Posterior cingulate gyrus (tissue), 11 donors: ENCODE measurements around the gene NAB2.
"Not testable (repeated sequence)": the region's sequence is repeated elsewhere in the genome, so short reads cannot be mapped to it uniquely, and the experiment has no call there.

Experiments used
- DNase-seq, 10 donors: peaks; one replicate each; pipeline versions ENCODE4 v3.0.0 to v3.0.0-alpha.2; 2020 to 2021; ENCODE audit warnings: mixed read lengths in 3 of 10
- intact Hi-C: fragments of 100-400 bp; cut with DNase I; formaldehyde crosslinking; loops from one replicate; pipeline ENCODE4 v1.15.1; 2023

The NAB2 gene, protein sequence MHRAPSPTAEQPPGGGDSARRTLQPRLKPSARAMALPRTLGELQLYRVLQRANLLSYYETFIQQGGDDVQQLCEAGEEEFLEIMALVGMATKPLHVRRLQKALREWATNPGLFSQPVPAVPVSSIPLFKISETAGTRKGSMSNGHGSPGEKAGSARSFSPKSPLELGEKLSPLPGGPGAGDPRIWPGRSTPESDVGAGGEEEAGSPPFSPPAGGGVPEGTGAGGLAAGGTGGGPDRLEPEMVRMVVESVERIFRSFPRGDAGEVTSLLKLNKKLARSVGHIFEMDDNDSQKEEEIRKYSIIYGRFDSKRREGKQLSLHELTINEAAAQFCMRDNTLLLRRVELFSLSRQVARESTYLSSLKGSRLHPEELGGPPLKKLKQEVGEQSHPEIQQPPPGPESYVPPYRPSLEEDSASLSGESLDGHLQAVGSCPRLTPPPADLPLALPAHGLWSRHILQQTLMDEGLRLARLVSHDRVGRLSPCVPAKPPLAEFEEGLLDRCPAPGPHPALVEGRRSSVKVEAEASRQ

DNA sequence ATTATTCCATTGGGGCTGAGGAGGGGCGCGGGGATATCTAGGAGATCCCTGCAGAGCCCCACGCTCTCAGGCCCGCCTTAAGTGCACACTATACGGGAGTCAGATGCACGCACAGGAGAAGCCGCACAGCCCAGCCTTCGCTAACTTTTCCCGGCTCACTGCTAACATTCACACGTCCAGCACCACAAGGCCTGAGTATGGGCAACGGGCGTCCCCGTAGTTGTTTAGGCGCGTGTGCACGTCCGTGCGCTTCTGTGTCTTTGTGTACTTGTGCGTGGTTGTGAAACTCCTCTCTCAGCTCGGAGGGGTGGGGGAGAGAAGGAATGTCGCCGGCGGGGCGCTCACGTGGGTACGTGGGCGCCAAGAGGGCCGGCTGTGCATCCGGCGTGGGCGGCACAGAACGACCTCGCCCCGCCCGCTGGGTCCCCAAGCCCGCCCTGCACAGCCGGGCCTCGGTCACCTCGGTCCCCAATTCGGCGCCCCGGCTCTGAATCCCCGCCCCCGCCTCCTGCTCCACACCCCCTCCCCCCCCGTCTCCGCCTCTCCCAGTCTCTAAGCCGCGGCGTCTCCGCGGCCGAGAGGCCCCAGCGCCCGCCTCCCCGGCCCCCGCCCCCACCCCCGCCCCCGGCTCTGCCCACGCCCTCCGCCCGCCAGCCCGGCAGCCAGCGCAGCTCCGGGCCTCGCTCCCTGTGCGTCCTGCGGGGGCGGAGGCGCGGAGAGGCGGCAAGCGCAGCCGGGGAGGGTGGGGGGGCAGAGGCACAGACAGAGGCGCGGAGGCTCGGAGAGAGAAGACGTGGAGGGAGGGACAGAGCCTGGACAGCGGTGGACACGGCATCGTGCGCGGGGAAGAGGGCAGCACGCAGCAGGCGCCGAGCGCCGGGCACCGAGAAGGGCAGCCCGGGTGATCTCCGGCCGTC is at the start of gene NAB2:
Gene NAB2 (plus strand): TSS at position 761 of the 917 bp plus-strand sequence. CDS start 158 bp downstream, outside the sequence.
- intact Hi-C loops = no loop called here
- peak; percentile 68 to 97 (median 85) for DNase-seq

DNA sequence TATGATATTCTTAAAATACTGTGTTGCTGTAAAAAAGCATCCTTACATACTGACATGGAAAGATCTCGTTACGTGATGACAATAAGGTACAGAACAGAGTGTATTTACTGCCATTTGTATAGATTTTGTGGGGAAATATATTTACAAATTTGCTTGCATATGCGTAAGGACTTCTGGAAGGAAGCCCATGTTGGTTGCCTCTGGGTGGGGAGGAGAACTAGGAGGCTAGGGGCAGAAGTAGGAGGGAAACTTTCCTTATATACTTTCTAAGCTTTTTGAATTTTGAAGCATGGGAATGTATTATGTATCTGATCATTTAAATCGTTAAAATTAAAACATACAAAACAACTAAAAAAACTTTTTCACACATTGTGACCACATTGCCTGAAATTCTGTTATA is 48.7 kb upstream of the NAB2 start:
- intact Hi-C loops = no loop called here
- no peak for DNase-seq

DNA sequence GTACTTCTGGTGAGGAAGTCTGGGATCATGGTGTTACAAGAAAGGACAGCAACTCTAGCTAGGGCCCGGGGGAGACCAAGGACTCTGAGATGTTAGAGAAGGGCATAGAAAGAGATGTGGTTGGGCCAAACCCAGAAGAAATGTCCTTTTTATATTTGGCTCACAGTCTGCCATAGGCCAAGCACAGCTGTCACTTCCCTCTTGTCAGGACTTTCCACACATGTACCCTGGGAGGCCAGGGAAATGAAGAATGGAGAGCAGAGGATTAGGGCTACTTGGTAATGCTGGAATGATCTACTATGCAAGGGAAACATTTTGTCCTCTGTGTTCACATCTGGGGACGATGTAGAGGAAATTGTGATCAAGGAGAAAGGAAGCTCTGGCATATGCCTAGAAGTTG is 48.2 kb upstream of the NAB2 start:
- DNase-seq = no peak
- intact Hi-C loops = no loop called here

DNA sequence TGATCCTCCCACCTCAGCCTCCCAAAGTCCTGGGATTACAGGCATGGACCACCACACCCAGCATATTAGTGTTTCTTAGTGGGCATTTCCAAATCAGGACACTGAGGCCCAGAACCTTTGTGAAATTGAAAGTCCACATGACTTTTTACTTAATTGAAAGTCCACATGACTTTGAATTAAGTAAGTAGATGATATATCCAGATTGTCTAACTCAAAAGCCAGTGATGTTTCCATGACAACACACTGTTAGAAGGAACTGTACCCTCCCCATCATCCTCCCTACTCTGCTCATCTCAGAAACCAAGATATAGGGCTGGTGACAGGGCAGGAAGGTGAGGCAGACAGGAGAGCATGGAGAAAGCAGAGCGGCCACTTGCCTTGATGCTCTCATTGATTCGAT is 46.2 kb upstream of the NAB2 start:
- DNase-seq = no peak
- intact Hi-C loops = no loop called here

GRCh38 chr12:57044468-57044867 is 44.4 kb upstream of the NAB2 start:
- DNase-seq = no peak
- intact Hi-C loops = no loop called here

GRCh38 chr12:57044889-57045288 is 44.0 kb upstream of the NAB2 start:
- intact Hi-C loops = no loop called here
- no peak for DNase-seq

GRCh38 chr12:57046086-57046791 is 42.7 kb upstream of the NAB2 start:
- intact Hi-C loops = no loop called here
- DNase-seq = no peak

GRCh38 chr12:57046947-57047890 is 41.7 kb upstream of the NAB2 start:
- no peak for DNase-seq
- intact Hi-C loops = no loop called here

- no peak for DNase-seq
- intact Hi-C loops = no loop called here
Measured at GRCh38 chr12:57047981-57048380, 40.9 kb upstream of the NAB2 start.

DNA sequence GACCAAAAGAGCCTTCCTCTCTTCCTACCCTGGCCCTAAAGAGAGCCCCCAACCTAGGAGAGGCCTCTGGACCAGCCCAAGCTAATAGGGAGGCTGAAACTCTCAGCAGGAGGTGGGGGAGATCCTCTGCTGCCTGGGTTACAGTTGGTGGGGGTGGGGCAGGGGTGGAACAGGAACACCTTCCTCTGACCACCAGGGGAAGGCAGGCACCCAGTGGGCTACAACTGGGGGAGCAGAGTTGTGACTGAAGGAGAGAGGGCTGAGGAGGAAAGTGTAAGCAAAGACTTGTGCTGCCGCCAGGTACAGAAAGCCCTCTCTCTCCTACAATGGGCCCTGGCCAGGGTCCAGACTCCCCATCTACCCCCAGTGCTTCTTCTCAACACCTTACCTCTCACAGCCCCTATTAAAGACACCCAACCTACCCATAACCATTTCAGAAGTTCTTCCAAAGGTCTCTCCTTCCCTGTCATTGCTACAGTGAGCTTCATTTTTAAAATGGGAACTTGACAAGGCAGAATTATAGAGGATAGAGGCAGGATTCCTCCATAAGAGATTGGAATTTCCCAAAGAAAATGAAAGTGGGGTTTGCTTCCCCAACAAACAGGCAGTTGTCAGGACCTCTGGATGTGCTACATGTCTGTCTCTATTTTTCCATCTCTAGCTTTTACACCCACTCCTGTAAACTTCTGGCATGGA is 40.3 kb upstream of the NAB2 start:
- no peak for DNase-seq
- intact Hi-C loops = no loop called here

DNA sequence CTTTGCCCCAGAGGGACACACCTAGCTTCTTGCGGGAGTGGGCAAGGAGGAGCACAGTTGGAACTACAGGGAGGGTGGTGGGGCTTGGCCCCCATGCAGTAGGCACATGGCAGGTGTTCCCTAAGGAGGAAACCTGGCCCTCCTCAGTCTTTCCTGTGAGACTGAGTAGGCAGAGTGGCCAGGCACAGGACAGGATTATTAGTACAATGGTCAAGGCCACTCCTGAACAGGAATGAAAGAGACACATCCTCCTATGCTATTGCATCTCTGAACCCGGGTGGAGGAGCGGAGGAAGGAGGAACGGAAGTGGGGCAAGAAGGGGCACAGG is 39.8 kb upstream of the NAB2 start:
- no peak for DNase-seq
- intact Hi-C loops = no loop called here

- DNase-seq = no peak
- intact Hi-C loops = no loop called here
Measured at GRCh38 chr12:57049890-57050289, 39.0 kb upstream of the NAB2 start, which contains the start of gene MYO1A. Gene MYO1A (minus strand): TSS chr12:57050129. CDS start chr12:57048323, 1,806 bp downstream.

- DNase-seq = no peak
- intact Hi-C loops = no loop called here
Measured at GRCh38 chr12:57051011-57051410, 37.9 kb upstream of the NAB2 start.

DNA sequence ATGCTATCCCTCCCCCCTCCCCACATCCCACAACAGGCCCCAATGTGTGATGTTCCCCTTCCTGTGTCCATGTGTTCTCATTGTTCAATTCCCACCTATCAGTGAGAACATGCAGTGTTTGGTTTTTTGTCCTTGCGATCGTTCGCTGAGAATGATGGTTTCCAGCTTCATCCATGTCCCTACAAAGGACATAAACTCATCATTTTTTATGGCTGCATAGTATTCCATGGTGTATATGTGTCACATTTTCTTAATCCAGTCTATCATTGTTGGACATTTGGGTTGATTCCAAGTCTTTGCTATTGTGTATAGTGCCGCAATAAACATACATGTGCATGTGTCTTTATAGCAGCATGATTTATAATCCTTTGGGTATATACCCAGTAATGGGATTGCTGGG is 35.8 kb upstream of the NAB2 start:
- DNase-seq, intact Hi-C loops: not testable (repeated sequence)

- intact Hi-C loops, DNase-seq: not testable (repeated sequence)
Measured at GRCh38 chr12:57053901-57054300, 35.0 kb upstream of the NAB2 start.

- intact Hi-C loops = no loop called here
- DNase-seq = no peak
Measured at GRCh38 chr12:57055824-57056223, 33.1 kb upstream of the NAB2 start.

- intact Hi-C loops = no loop called here
- DNase-seq = no peak
Measured at GRCh38 chr12:57057067-57057751, 31.7 kb upstream of the NAB2 start.

GRCh38 chr12:57058454-57058853 is 30.5 kb upstream of the NAB2 start:
- intact Hi-C loops = no loop called here
- DNase-seq = no peak
